C1 segment of cervical spinal cord (tissue), 14 donors: ENCODE data around the gene HARBI1.

Experiments
- DNase-seq, 14 donors: peaks; one replicate each; lab custom pipeline; 2025; lab: John Stamatoyannopoulos, UW

HARBI1 gene

GRCh38 chr11:46617134-46617971, at the start of gene HARBI1, which contains the start of gene ATG13:
TSS of gene HARBI1 (minus strand) at chr11:46617227. CDS start at chr11:46616237, 990 bp downstream.
TSS of gene ATG13 (plus strand) at chr11:46617553. CDS start at chr11:46644292, 26,739 bp downstream.
- peak; percentile 45 to 91 (median 80) for DNase-seq

- no peak for DNase-seq
These were observed 49.5 kb upstream of the HARBI1 start for GRCh38 chr11:46666516-46666915.

GRCh38 chr11:46665356-46665755, 48.3 kb upstream of the HARBI1 start:
- DNase-seq, result no peak

- DNase-seq, result no peak
These were observed 47.6 kb upstream of the HARBI1 start for GRCh38 chr11:46664612-46665011.

GRCh38 chr11:46663277-46663940, 46.4 kb upstream of the HARBI1 start:
- no peak for DNase-seq

GRCh38 chr11:46662366-46662765, 45.3 kb upstream of the HARBI1 start:
- no peak for DNase-seq

GRCh38 chr11:46661836-46662235, 44.8 kb upstream of the HARBI1 start:
- no peak for DNase-seq

GRCh38 chr11:46659908-46660307, 42.9 kb upstream of the HARBI1 start:
- peak in 1 of 14 donors; percentile 26 for DNase-seq

- DNase-seq, result no peak
These were observed 41.2 kb upstream of the HARBI1 start for GRCh38 chr11:46658259-46658658.

GRCh38 chr11:46657186-46657585, 40.2 kb upstream of the HARBI1 start:
- no peak for DNase-seq

GRCh38 chr11:46655631-46656030, 38.6 kb upstream of the HARBI1 start:
- DNase-seq, result no peak

GRCh38 chr11:46649180-46649738, 32.2 kb upstream of the HARBI1 start:
- DNase-seq, result peak in 9 of 14 donors; percentile 27 to 56 (median 45)

GRCh38 chr11:46643986-46644385, 27.0 kb upstream of the HARBI1 start:
- DNase-seq, result no peak

GRCh38 chr11:46643531-46643930, 26.5 kb upstream of the HARBI1 start:
- DNase-seq, result no peak

- no peak for DNase-seq
These were observed 25.8 kb upstream of the HARBI1 start for GRCh38 chr11:46642627-46643335.

- DNase-seq, result no peak
These were observed 24.6 kb upstream of the HARBI1 start for GRCh38 chr11:46641639-46642038.

GRCh38 chr11:46640036-46640788, 23.2 kb upstream of the HARBI1 start:
- DNase-seq, result no peak

GRCh38 chr11:46639197-46639839, 22.3 kb upstream of the HARBI1 start:
- DNase-seq, result no peak

- DNase-seq, result peak in 4 of 14 donors; percentile 7 to 14 (median 14)
These were observed 20.5 kb upstream of the HARBI1 start for GRCh38 chr11:46637546-46637945.

- no peak for DNase-seq
These were observed 18.6 kb upstream of the HARBI1 start for GRCh38 chr11:46635557-46636139.
